Activated CD4-positive, alpha-beta T cell treated with anti-CD3 and anti-CD28 coated beads, Interleukin-2, amount 50 U/mL, for 16 hours (primary cell): ENCODE data around the gene DLG2.
"Not testable (repeated sequence)": the region's sequence is repeated elsewhere in the genome, so short reads cannot be mapped to it uniquely, and the experiment has no call there.

Experiments used
- DNase-seq: peaks from one replicate; pipeline ENCODE4 v3.0.0-alpha.2; 2020

DLG2 gene

DNA sequence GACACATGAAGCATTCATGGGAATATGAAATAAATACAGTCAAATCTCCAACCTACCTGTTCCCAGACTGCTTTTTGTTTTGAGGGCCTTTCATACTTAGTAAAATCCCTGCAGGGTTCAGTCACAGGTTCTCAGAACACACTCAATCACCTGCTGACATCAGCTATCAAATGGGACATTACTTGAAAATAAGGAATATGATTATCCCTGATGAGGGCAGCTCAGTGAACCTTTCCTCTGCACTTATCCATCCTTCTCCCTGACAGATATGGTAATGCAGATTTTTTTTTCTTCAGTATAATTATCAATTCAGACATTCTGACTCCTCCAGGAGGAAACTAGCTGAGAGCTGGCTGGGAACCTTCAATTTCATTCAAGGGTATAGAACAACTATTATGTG lies 1213.6 kb downstream of the DLG2 start:
- no peak for DNase-seq

DNA sequence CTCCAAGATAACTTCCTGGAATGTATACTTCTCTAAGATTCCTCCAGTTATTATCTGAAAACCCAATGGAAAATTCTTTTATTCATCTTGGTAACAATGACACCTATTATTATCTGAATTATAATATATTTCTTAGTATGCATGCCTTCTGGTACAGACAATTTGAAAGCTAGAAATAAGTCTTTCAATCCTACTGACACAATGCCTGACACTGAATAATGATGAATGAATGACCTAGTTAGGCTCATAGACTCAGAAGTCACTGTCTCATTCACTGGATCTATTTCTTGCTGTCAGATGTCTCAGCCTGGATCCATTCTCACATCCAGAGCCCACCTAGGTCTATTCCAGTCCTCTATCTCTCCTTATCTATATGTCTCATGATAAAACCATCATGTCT lies 1214.3 kb downstream of the DLG2 start:
- DNase-seq, result no peak

DNA sequence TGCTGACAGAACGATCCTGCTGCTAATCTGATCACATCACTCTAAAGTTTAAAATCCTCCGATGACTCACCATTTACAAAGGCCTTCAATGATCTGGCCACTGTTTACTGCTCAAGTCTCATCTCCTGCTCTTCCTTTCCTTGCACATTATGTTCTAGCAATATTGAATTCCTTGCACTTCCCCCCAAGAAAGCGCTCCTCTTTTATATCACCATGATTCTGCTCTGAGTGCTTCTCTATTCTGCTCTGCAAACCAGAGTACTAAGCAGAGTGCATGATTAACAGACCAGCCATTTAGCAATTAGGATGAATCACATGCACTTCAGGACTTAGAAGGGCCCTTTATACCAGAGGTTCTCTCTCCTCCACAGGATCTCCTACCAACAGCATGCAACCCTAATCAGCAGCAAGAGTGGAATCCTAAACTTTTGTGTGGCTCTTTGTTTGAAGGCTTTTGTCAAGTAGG lies 1218.2 kb downstream of the DLG2 start:
- no peak for DNase-seq

DNA sequence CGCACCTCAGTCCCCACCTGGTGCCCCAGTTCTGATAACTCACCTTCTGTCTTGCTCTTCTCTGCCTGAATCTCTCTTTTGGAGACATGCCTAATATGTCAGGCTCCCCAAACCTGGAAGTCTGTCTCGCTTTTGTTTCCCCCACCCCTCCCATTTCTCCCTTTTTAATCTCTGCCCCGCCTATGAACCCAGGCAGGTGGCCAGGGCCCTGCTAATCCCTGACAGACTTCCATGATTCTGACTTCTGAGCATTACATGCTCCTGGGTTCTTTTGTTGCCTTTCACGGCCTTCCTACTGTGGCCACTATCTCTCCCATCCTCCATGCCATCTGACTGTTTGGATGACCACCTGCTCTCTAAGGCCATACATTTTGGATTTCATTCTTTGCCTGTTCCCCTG lies 1220.1 kb downstream of the DLG2 start:
- no peak for DNase-seq

DNA sequence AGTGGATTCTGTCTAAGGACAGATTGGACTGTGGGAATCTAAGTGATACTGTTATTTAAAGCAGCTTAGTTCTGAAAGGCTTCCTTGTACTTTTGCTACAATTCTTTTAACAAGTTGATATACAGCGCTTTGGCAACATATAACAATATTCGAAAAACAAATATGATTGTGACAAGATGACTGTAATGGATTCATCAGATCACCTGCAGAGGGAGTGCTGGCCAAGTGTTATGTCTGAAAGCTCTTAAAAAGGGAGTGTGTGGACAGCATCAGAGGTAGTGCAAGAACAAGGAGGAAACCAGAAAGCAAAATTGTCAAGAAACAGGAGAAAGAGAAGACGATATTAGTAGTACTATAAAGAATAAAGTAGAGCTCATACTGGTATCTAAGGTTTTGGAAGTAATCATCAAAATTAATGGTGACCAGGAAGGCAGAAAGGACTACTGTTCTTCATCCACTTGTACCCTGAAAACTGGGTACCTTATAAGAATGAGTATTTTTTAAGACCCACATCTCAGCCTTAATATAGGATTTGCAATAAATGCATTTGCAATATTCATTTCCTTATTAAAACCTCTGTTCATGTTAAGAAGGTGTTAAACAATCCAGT lies 1229.0 kb downstream of the DLG2 start:
- DNase-seq, result no peak

DNA sequence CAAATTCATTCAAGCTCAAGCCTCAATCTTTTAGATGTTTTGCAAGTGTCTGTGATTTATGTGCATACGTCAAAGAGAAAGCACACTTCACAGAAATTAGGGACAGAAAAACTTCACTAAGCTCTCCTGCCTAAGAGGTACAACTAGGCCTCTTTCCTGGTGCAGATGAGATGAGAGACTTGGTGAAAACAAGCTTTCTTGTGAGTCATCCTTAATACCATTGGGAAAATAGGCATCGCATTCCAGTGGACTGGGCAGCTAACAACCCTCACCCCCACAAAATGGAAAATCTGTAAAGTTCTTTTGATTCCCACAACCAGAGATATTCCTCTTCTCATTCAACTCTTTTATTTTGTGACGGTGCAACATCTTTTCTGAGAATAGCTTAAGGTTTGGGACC lies 1230.6 kb downstream of the DLG2 start:
- no peak for DNase-seq

DNA sequence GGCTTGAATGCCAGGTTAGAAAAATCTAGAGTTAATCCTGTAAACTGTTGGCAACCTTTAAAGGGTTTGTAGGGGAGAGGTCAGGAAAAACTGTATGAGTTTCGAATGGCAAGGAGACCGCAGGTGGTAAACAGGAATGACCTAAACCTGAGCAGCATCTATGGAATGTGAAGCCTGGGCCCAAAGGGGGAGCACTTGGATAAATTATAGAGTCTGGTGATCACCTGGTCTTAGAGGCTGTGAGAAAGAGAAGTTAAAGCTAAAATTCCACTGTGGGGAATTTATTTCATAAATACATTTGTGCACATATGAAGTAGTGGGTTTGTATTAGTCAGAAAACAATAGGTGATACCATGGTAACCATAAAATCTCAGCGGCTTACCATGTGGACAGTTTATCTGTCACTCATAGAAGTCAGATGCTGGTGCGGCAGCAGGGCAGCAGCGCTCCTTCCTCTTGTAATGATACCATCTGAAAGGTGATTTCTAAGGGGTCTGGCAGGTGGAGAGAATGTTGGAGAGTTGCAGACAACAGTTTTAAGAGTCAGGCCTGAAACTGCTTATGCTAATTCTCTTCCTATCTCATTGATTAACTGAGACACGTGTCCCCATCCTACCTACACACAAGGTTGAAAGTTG lies 1236.6 kb downstream of the DLG2 start:
- DNase-seq, result no peak

DNA sequence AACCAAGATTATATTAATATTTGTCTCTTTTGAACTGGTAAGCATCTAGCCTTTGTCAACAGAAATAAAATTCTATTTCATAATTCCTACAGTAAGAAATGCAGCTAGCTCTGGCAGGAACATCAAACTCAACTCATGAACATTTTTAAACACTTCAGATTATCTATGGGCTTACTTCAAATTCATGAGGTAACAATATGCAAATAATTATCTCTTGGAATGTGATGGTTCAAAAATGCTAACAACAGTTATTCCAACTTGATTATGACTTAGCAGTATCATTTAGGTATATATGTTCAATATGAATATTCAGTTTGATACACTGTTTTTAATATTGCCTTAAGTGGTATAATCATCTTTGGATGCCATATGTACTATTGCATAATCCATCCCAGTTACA lies 1237.4 kb downstream of the DLG2 start:
- DNase-seq, result no peak

DNA sequence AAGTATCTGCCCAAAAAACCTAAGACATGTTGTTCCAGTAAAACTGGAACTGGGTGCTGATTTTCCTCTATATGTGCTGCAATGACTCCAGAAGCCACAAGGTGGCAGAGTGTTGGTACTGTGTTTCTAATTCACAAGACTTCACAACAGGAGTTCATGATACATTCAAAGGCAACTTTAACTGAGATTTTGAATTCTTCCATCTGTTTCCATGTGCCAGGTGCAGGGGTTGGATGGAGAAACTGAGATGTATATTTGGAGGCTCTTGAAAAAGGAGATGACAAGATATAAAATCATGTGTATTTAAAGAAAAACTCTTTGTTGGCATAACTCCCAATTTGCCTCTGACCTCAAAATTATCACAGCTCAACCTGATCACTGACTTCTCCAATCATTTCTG lies 1242.4 kb downstream of the DLG2 start:
- DNase-seq, result peak; percentile 34

DNA sequence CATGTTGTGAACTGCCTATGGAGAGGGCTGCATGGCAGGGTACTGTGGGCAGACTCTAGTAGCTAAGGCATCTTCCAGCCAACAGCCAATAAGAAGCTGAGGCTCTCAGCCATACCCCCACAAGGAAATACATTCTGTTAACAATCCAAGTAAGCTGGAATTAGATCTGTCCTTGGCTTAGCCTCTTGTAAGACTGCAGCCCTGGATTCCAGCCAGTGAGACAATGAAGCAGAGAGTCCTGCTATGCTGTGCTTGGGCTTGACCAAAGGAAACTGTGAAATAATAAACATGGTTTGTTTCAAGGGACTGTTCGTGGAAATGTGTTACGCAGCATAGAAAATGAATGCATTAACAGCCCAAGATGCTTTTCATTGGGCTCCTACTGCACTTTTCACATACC lies 1243.6 kb downstream of the DLG2 start:
- DNase-seq, result no peak

DNA sequence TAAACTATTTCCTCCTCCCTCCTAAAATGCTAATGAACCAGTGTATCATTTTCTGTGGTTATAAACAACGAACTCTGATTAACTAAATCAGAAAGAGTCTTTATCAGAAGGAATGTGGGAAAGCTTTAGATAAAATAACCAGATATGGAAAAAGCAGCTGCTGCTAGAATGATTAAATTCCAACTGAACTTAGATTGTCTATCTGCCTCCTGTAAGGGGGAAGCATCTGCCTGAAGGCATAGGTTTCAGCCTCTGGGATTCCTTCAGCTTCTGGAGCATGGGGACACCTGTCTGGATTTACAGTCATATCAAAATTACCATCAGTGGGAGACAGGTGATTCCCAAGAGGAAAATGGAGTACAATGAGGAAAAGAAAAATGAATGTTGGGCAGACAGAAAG lies 1245.5 kb downstream of the DLG2 start:
- no peak for DNase-seq

DNA sequence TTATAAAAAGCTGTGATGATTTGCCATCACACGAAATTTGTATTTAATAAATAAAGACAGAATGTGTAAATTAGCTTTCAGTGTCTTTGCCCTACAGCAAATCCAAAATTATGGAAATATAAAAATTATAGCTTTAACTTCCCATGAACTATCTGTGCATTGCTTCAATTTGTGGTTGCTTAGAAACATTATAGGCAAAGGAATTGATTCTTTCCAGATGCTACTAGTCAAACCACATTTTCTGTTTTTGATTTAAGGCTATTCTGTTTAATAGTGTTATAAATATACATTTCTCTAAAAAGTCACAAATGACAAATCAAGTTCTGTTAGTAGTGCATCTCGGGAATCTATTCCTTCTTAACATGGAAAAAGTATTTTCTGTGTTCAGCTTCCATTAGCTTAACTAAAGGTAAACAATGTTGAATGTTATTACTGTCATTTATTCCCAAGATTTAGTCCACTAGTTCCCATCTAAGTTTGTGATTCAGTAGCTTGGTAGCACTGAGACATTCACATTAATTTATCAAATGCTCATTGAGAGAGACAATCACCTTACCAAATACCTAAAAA lies 1254.7 kb downstream of the DLG2 start:
- no peak for DNase-seq

DNA sequence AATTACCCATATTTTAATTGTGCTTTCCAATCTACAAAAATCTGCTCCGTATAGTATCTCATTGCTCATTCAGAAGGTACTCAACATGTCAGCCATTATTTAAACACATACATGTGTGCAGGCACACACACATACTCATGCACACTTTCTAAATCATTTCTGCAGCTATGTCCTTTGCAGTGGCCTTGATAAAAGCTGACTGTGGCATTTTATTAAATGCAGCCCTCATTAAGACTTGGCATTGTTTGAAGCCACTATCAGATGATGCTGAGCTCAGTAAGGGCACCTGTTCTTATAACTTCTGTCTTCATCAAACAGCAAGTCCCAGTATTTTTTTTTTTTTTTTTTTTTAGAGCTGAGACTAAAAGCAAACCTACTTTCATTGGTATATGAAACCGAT lies 1269.1 kb downstream of the DLG2 start:
- DNase-seq, result no peak

DNA sequence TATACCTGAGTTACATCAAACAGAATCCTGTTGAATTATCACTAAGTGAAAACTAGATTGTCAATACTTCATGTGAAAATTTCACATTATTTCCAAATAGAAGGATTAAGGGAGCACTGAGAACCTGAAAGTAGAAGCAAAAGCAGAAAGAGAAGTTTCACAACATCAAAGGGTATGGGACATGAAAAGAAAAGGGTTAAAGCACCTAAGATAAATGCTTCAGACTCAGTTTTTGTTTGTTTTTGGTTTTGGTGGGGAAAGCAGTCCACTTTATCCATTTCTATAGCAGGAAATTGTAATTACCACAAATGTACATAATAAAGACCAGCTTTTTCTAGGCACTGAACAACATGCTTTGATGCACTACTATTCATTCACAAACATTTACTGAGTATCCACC lies 1271.2 kb downstream of the DLG2 start:
- no peak for DNase-seq

DNA sequence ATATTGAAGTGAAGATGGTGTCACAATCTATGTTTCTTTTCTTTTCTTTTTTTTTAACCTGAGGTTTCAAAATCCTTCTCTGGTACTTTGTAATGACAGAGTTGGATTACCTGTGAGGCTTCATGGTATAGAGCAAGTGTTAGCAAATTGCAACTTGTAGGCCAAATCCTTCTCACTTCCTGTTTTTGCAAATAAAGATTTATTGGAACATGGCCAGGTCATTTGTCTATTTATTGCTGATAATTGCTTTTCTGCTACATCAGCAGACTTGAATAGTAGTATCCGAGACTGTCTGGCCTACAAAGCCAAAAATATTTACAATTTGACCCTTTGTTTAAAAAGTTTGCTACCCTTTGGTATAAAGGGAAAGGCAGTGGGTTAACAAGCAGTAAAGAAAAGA lies 1281.5 kb downstream of the DLG2 start:
- DNase-seq, result no peak

DNA sequence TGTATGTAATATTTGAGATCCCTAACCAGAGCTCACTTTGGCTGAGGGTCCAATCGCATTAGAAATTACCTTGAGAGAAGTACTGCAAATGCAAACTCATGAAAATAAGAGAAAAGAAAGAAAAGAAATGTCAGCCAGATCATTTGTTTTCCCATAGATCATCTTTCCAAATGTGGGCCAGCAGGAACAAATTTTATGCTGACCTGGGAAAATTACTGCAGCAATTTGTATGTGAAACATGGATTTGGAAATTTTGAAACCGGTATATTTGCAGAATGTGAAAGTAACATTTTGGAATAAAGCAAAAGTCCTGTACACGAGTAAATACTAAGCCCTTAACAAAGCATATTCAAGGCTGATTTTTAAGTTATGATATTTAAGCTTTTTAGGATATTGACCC lies 1282.1 kb downstream of the DLG2 start:
- DNase-seq, result no peak

DNA sequence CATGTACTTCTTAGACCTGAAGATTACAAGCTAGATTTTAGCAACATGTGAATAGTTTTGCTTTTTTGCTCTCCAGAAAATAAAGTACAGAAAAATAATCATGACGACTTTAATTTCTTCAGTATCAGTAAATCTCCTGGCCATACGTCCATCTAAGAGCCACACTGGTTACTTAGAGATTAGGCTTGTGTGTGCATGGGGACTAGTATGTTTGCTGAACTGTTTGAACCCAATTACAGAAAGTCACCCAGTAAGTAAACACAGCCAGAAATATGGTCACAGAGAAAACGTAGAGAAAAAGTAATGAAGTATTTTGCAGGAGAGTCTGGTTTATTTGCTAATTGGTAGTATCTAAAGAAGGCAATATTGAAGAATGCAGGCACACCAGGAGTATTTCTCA lies 1287.3 kb downstream of the DLG2 start:
- DNase-seq, result no peak

DNA sequence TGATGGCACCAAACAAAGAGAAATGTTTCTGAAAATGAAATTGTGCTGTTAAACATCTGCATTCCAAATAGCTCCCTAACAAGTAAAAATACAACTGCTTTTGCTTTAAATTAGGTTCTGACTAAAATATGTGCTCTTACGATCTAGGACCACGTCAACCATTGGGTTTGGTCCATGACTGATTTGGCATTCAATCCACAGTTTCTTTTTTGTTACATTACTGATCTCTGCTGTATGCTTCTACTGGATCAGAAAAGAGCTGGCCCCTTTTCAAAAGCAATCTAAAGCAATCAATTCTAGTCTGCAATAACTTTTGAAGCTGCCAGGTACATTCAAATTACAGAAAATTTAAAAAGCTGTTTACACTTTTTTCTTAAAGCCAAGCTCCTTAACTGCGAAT lies 1293.9 kb downstream of the DLG2 start:
- no peak for DNase-seq

DNA sequence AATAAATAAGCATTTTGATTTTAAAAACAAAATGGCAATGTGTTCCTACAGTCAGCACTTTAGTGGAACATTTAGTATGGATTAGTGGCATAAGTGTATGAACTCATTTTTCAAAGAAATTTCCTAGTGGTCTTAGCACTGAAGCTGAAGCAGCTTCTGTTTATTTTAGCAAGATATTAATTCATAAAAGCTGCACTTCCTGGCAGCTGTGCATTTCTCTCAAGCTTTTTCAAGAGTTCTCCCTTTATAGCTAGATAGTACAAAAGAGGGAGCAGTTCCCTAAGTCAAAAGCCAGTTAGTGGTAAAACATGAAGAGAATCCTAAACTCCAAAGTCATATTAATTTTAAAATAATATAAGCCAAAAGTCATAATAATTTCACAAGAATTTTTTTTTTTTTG lies 1304.9 kb downstream of the DLG2 start:
- DNase-seq, result no peak

DNA sequence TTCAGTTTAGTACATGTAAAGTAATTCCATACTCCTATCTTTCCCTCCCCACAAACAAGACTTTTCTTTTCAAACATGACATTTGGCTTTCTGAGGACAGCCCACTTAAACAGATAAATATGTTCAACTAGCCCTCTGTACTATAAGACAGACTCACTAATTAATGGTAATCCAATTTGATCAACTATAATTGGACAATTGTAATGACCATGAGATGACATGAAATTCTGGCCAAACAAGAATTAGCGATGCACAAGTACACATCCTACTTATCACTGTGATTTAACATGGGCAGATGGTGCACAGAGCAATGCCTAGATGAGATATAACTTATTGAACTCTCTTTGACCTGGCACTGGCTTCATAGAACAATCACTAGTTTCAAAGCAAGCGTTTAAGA lies 1307.3 kb downstream of the DLG2 start:
- DNase-seq, result no peak

DNA sequence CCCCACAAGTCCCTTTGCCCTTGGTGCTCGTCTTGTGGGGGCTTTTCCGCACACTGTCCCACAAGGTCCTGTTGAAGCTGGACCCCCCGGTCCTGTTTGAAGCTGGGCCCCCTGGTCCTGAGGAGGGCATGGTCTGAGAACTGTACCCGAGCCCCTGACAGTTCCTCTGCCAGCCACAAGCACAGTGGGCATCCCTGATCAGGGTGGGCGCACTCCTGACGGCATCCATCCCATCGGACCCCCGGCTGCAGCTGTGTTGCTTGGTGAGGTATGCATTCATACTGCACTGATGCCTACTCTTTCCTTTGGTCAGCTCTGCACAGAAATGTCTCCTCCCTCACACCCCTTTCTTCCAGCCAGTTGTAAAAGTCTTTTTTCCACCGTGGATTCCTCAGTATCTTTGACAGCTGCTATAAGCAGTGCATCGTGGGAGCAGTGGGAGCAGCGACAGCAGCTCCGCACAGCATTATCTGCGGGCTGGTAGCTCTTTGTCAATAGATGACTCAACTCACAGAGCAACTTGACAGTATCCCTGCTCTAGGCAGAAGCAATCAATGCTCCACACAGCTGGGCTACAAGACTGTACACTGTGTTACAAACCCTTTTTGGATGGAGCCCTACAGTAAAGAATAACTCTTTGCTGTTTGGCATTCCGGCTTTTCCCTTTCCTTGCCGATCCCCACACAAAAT lies 1310.1 kb downstream of the DLG2 start:
- DNase-seq, result no peak

DNA sequence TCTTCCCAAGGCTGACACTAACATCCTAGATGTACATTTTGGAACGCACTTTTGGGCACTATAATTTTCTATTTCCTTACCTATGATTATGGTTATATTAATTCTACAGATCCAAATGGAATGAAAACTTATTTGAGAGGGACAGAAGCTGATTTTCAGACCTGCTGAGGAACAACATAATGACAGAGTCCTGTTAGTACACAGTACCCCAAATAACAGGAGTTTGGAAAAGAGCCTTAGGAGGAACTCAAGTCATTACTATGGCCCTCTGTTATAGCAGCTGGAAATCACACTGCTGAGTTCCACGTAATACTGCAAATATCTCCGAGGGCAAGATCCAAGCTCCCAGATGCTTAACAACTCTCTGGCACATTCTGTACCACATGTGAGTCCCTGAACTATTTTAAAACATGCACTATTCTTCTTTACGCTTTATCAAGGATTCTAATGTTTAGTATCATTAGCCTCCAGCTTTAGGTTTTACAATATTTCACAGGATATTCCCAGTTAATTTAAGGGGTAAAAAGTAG lies 1313.2 kb downstream of the DLG2 start:
- DNase-seq, result no peak

DNA sequence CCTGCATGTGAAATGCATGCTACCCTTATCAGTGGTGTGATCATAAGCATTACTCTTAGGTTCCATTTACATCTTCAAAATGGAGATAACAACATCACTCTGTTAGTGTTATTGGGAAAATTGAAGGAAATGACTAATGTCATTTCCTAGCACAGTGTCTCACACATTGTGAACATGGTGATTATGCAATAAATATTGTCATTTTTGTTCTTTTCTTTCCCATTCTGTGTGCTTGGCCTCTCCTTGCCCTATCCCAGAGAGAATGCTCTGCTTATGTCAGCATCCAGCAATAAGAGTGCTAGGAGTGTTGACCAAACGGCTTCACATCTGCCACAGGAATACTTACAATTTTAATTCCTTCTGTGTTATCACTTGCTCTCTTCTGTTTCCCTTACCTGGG lies 1316.9 kb downstream of the DLG2 start:
- DNase-seq, result no peak

DNA sequence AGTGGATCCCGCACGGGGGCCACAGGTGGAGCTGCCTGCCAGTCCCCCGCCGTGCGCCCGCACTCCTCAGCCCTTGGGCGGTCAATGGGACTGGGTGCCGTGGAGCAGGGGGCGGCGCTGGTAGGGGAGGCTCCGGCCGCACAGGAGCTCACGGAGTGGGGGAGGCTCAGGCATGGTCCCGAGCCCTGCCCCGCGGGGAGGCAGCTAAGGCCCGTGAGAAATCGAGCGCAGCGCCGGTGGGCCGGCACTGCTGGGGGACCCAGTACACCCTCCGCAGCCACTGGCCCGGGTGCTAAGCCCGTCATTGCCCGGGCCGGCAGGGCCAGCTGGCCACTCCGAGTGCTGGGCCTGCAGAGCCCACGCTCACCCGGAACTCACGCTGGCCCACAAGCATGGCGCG lies 1318.7 kb downstream of the DLG2 start:
- DNase-seq, result not testable (repeated sequence)
